Measurements from ENCODE around the gene SYCP2. TPM values are rescaled to one million over a fixed set of nuclear protein-coding genes. Genes with fewer than 3 reads are reported as not detected.
"Not testable (repeated sequence)": the region's sequence is repeated elsewhere in the genome, so short reads cannot be mapped to it uniquely, and the experiment has no call there.

The SYCP2 gene, protein sequence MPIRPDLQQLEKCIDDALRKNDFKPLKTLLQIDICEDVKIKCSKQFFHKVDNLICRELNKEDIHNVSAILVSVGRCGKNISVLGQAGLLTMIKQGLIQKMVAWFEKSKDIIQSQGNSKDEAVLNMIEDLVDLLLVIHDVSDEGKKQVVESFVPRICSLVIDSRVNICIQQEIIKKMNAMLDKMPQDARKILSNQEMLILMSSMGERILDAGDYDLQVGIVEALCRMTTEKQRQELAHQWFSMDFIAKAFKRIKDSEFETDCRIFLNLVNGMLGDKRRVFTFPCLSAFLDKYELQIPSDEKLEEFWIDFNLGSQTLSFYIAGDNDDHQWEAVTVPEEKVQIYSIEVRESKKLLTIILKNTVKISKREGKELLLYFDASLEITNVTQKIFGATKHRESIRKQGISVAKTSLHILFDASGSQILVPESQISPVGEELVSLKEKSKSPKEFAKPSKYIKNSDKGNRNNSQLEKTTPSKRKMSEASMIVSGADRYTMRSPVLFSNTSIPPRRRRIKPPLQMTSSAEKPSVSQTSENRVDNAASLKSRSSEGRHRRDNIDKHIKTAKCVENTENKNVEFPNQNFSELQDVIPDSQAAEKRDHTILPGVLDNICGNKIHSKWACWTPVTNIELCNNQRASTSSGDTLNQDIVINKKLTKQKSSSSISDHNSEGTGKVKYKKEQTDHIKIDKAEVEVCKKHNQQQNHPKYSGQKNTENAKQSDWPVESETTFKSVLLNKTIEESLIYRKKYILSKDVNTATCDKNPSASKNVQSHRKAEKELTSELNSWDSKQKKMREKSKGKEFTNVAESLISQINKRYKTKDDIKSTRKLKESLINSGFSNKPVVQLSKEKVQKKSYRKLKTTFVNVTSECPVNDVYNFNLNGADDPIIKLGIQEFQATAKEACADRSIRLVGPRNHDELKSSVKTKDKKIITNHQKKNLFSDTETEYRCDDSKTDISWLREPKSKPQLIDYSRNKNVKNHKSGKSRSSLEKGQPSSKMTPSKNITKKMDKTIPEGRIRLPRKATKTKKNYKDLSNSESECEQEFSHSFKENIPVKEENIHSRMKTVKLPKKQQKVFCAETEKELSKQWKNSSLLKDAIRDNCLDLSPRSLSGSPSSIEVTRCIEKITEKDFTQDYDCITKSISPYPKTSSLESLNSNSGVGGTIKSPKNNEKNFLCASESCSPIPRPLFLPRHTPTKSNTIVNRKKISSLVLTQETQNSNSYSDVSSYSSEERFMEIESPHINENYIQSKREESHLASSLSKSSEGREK (N-terminal part only)
- 1 to 10 TPM; 2.5 to 6.7 TPM for total RNA-seq

DNA sequence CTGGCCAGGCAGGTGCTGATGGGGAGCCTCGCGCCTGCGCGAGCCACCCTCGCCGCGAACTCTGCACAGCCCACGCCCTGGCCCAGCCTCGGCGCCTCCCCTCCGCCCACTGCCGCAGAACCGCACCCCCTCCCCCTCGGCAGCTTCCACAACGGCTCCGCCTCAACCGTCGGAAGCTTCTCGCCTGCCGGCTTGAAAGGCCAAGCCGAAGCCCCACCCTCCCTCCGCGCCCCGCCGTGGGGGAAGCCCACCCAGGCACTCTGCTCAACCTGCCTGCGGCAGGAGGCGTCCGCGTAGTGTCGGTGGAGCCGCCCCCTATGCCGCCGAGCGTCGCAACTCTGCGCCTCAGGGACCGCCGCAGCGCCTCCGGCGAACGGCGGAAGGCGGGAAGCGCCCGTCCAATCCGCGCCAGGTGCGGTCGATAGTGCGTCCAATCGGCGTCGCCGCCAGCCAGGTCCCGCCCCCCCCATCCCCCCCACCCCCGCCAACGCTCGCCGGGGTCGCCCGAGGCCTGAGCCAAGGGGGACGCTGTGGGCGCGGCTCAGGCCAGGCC, at the start of gene SYCP2:
Gene SYCP2 (minus strand): TSS at position 342 of the 553 bp plus-strand sequence. CDS start 11,224 bp downstream, outside the sequence.
- Mint-ChIP-seq H3K4me1 (peaks cover 6% of the 10 kb centered on the region), H3K27ac (peak within 1 kb of the TSS; percentile 61), H3K36me3 (ENCODE audit: low read depth) (no peaks in the 10 kb centered on the region), H3K27me3 (no peaks in the 10 kb centered on the region), H3K4me3 (peak within 1 kb of the TSS; percentile 73), H3K9me3 (no peaks in the 10 kb centered on the region)
- ATAC-seq (replicated peaks): peak; percentile 70

- H3K9me3 Mint-ChIP-seq: no peaks in the 10 kb centered on the region
- no peaks in the 10 kb centered on the region for H3K36me3 Mint-ChIP-seq (ENCODE audit: low read depth)
- H3K27ac Mint-ChIP-seq: no peak overlapping the region
- no peaks in the 10 kb centered on the region for H3K4me1 Mint-ChIP-seq
- ATAC-seq (replicated peaks): no peak
- H3K4me3 Mint-ChIP-seq: no peak overlapping the region
- no peaks in the 10 kb centered on the region for H3K27me3 Mint-ChIP-seq
Observed at GRCh38 chr20:59983076-59983475, 49.6 kb upstream of the SYCP2 start.

- no peaks in the 10 kb centered on the region for H3K4me1 Mint-ChIP-seq
- H3K36me3 Mint-ChIP-seq (ENCODE audit: low read depth): no peaks in the 10 kb centered on the region
- no peaks in the 10 kb centered on the region for H3K27me3 Mint-ChIP-seq
- H3K4me3 Mint-ChIP-seq: no peak overlapping the region
- H3K27ac Mint-ChIP-seq: no peak overlapping the region
- no peaks in the 10 kb centered on the region for H3K9me3 Mint-ChIP-seq
- ATAC-seq (replicated peaks): no peak
Observed at GRCh38 chr20:59977086-59977485, 43.6 kb upstream of the SYCP2 start.

DNA sequence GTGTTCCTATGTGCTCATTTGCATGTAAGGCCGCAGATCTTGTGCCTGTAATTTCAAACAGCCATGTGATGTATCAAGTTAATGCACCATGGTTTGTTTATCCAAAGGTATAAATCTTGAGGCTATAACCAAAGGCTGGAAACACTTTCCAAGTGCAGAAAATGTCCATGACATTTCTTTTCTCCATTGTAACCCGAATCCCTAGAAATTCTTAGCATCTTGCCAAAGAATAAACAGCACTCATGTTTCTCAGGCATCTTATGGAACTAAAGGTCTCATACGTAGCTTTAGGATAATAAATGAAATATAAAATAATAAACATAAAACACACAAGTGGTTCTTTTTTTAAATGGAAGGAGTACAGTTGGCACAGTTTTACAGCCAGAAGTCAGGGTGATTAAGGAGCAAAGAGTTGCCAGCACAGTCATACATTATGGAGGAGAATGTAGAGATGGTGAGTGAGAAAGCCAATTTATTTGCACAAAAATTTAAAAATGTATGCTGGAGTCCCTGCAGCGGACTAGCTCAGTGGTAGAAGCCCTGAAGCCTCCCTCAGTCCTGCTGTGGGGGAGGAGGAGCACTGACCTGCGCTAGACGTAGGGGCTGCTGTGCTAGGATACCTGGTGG, 42.8 kb upstream of the SYCP2 start:
- H3K4me1 Mint-ChIP-seq: no peaks in the 10 kb centered on the region
- H3K4me3 Mint-ChIP-seq: no peak overlapping the region
- no peak for ATAC-seq (replicated peaks)
- no peak overlapping the region for H3K27ac Mint-ChIP-seq
- H3K9me3 Mint-ChIP-seq: no peaks in the 10 kb centered on the region
- H3K27me3 Mint-ChIP-seq: no peaks in the 10 kb centered on the region
- no peaks in the 10 kb centered on the region for H3K36me3 Mint-ChIP-seq (ENCODE audit: low read depth)

GRCh38 chr20:59972037-59972801, 38.8 kb upstream of the SYCP2 start:
- Mint-ChIP-seq H3K27me3 (no peaks in the 10 kb centered on the region), H3K4me3 (no peak overlapping the region), H3K27ac (no peak overlapping the region), H3K4me1 (no peaks in the 10 kb centered on the region), H3K36me3 (ENCODE audit: low read depth) (no peaks in the 10 kb centered on the region), H3K9me3 (no peaks in the 10 kb centered on the region)
- ATAC-seq (replicated peaks): no peak

- Mint-ChIP-seq H3K4me3 (no peak overlapping the region), H3K36me3 (ENCODE audit: low read depth) (no peaks in the 10 kb centered on the region), H3K27me3 (no peaks in the 10 kb centered on the region), H3K27ac (no peak overlapping the region), H3K9me3 (no peaks in the 10 kb centered on the region), H3K4me1 (no peaks in the 10 kb centered on the region)
- no peak for ATAC-seq (replicated peaks)
Observed at GRCh38 chr20:59971428-59971827, 38.0 kb upstream of the SYCP2 start.

- H3K4me3 Mint-ChIP-seq: no peak overlapping the region
- no peaks in the 10 kb centered on the region for H3K4me1 Mint-ChIP-seq
- H3K27ac Mint-ChIP-seq: no peak overlapping the region
- H3K36me3 Mint-ChIP-seq (ENCODE audit: low read depth): no peaks in the 10 kb centered on the region
- no peaks in the 10 kb centered on the region for H3K9me3 Mint-ChIP-seq
- H3K27me3 Mint-ChIP-seq: no peaks in the 10 kb centered on the region
- no peak for ATAC-seq (replicated peaks)
Observed at GRCh38 chr20:59966428-59966827, 33.0 kb upstream of the SYCP2 start.

GRCh38 chr20:59962155-59962554, 28.7 kb upstream of the SYCP2 start:
- H3K27ac Mint-ChIP-seq: no peak overlapping the region
- no peaks in the 10 kb centered on the region for H3K9me3 Mint-ChIP-seq
- no peak for ATAC-seq (replicated peaks)
- H3K36me3 Mint-ChIP-seq (ENCODE audit: low read depth): peaks cover 6% of the 10 kb centered on the region
- H3K4me3 Mint-ChIP-seq: no peak overlapping the region
- no peaks in the 10 kb centered on the region for H3K27me3 Mint-ChIP-seq
- no peaks in the 10 kb centered on the region for H3K4me1 Mint-ChIP-seq

DNA sequence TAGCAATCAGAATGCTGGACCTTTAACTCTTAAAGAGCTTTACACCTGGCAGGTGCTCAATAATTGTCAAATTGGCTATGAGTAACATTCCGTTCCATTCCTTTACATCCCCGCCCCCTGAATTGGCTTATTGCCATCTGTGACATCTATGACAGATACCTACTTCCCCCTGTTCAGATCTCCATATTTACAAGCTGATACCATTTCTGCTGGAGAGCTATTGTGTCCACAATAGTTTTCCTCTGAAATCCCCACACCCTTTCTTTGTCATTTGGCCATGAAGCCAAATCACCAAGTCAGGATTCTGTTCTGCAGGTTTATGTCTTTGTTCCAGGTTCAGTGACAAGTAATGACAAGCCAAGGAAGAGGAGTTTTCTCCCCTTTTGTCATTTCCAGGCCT, 28.0 kb upstream of the SYCP2 start:
- Mint-ChIP-seq H3K9me3 (no peaks in the 10 kb centered on the region), H3K4me1 (no peaks in the 10 kb centered on the region), H3K36me3 (ENCODE audit: low read depth) (peaks cover 6% of the 10 kb centered on the region), H3K27ac (no peak overlapping the region), H3K4me3 (no peak overlapping the region), H3K27me3 (no peaks in the 10 kb centered on the region)
- ATAC-seq (replicated peaks): no peak

DNA sequence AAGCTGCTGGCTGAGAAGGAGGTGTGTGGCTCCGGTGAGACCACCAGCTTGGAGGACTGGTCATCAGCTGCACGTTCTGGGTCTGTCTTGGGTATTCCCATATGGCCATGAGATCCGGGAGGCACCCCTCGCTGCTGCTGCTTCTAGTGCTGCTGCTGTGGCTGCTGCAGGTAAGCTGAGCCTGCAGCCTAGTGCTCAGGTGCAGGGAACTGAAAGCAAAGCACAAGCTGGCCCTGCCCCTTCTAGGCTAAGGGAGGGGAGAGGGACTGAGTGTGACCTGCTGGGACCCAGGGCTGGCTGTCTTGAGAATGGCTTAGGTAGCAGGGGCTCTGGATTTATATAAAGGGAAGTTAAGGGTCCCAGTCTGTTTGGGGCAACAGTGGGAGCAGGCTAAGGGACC, 25.2 kb upstream of the SYCP2 start:
- Mint-ChIP-seq H3K4me3 (no peak overlapping the region), H3K9me3 (no peaks in the 10 kb centered on the region), H3K27ac (no peak overlapping the region), H3K4me1 (no peaks in the 10 kb centered on the region), H3K36me3 (ENCODE audit: low read depth) (peaks cover 6% of the 10 kb centered on the region), H3K27me3 (no peaks in the 10 kb centered on the region)
- ATAC-seq (replicated peaks): no peak

DNA sequence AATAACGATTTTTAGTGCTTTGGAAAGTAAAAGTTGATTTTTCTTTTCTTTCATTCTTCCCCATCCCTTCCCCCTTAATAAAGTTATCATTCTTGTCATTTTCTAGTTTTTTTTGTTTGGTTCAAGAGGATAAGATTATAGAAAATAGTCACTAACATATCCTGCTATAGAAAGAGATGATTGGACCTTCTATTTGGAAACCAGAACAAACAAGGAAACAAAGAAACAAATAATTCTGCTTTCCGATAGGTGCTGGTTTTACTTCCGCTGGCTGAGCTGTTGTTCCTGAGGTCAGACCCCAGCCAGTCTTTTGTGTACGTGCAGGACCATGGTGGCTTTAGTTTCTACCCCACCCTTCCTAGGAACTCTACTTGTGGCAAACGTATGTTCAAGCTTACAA, 24.7 kb upstream of the SYCP2 start, which contains the start of gene CDH26:
Gene CDH26 (plus strand): TSS at position 301 of the 400 bp plus-strand sequence. CDS start 304 bp downstream, outside the sequence.
- H3K27me3 Mint-ChIP-seq: no peaks in the 10 kb centered on the region
- H3K9me3 Mint-ChIP-seq: no peaks in the 10 kb centered on the region
- H3K27ac Mint-ChIP-seq: no peak within 1 kb of the TSS
- peaks cover 6% of the 10 kb centered on the region for H3K36me3 Mint-ChIP-seq (ENCODE audit: low read depth)
- no peak within 1 kb of the TSS for H3K4me3 Mint-ChIP-seq
- no peaks in the 10 kb centered on the region for H3K4me1 Mint-ChIP-seq
- no peak for ATAC-seq (replicated peaks)

- not testable (repeated sequence) for H3K4me3 Mint-ChIP-seq; H3K36me3 Mint-ChIP-seq (ENCODE audit: low read depth); H3K9me3 Mint-ChIP-seq; H3K27me3 Mint-ChIP-seq; H3K27ac Mint-ChIP-seq; H3K4me1 Mint-ChIP-seq; ATAC-seq (replicated peaks)
Observed at GRCh38 chr20:59957568-59957967, 24.1 kb upstream of the SYCP2 start.

DNA sequence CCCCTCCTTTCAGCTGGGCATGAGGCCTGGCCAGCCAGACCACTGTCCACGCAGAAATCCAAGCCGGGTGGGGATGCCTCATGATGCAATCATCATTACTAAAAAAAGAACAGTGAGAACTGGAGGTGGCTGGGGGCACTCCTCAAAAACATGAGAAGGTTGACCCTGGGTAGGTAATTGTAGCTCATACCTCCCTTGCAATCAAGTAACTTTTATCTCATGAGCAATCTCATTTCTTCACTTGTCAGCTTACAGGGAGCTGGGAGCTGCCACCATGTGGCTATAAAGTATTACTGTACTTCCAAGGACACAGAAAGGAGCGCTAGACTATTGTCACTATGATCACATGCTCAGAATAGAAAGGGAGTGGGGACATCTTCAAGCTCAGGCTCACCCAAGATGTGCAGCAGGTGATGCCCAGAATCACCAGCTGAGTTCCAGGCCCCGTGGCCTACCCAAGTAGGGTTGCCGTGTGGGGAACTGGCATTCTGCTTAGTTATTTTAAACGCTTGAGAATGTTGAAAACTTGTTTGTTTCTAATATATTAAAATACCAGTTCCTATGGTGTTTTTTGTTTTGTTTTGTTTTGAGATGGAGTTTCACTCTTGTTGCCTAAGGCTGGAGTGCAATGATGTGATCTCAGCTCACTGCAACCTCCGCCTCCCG, 21.8 kb upstream of the SYCP2 start:
- Mint-ChIP-seq H3K4me1 (no peaks in the 10 kb centered on the region), H3K36me3 (ENCODE audit: low read depth) (peaks cover 5% of the 10 kb centered on the region), H3K4me3 (no peak overlapping the region), H3K27ac (no peak overlapping the region), H3K27me3 (no peaks in the 10 kb centered on the region), H3K9me3 (no peaks in the 10 kb centered on the region)
- ATAC-seq (replicated peaks): no peak

Data from activated T-helper 17 cell treated with anti-CD3 and anti-CD28 coated beads, Interleukin-2, amount 50 U/mL, for 72 hours (primary cell).